HCT116 (cell line): ENCODE measurements around the gene PXN. TPM values are rescaled to one million over a fixed set of nuclear protein-coding genes. Genes with fewer than 3 reads are reported as not detected.

Experiments
- ATAC-seq: fragments of 200-7000 bp; cut with Tn5 transposase; 2 replicates; pipeline ENCODE4 v1.9.1; 2020; ENCODE audit warnings: mild to moderate bottlenecking, moderate library complexity
- BruUV-seq: library from RNA; stranded (reverse); fragments of 400-500 nt; replicated peaks from 2 replicates; lab custom pipeline; 2021; lab: Mats Ljungman, UMichigan
- CTCF ChIA-PET: fragments of 300-600 bp; sonication (Branson Sonifier 250); formaldehyde crosslinking; loops from one replicate; lab custom pipeline; 2021; ENCODE audit warnings: antibody characterized with exemption; lab: Charles Lee
- POLR2A ChIA-PET: fragments of 300-600, 350-600 bp; sonication (Branson Sonifier 250); formaldehyde crosslinking; loops from one replicate; lab custom pipeline; 2021; ENCODE audit warnings: antibody characterized with exemption; lab: Charles Lee
- RAD21 ChIA-PET, 2 experiments: fragments of 300-600 bp; sonication (Branson Sonifier 250); formaldehyde crosslinking; loops; one replicate each; lab custom pipeline; 2023; ENCODE audit warnings: low total read pairs in 2 of 2; ENCODE audit not compliant: uncharacterized antibody in 2 of 2, unreplicated experiment in 2 of 2, low non-redundant PET in 1 of 2; lab: Charles Lee
- DNase-seq: peaks from one replicate; pipeline ENCODE4 v3.0.0-alpha.2; 2010; ENCODE audit warnings: low read depth, low spot score
- H2AFZ ChIP-seq: fragments of 200-600 bp; shearing (Covaris generic), sonication (generic); 2 replicates; pipeline ENCODE4 v1.6.1; 2017; ENCODE audit warnings: low read depth, mixed run types, mixed read lengths, antibody characterized with exemption, low read length; ENCODE audit not compliant: poor library complexity, severe bottlenecking
- H3K27ac ChIP-seq: 2 replicates; pipeline ENCODE4 v1.5.1; 2012; ENCODE audit warnings: low read depth, low read length
- H3K27me3 ChIP-seq: fragments of 200-600 bp; sonication (generic); 2 replicates; pipeline ENCODE4 v1.6.1; 2016; ENCODE audit warnings: mixed run types, low read length, mixed read lengths; ENCODE audit not compliant: insufficient read depth
- H3K36me3 ChIP-seq, 2 experiments: fragments of 200-500 bp in 1 of 2; fragments of 200-600 bp in 1 of 2; sonication (Bioruptor generic) in 1 of 2; sonication (generic) in 1 of 2; 2 replicates each; pipeline versions ENCODE4 v1.5.1 to v1.6.1; 2014 to 2016; ENCODE audit warnings: low read length in 2 of 2, inconsistent platforms in 1 of 2, mixed read lengths in 1 of 2, mixed run types in 1 of 2; ENCODE audit not compliant: insufficient read depth in 2 of 2, control insufficient read depth in 1 of 2
- H3K4me1 ChIP-seq, 2 experiments: fragments of 200-600 bp in 1 of 2; sonication (generic) in 1 of 2; 2 replicates each; pipeline versions ENCODE4 v1.5.1 to v1.6.1; 2012 to 2017; ENCODE audit warnings: low read length in 2 of 2, inconsistent platforms in 1 of 2, mild to moderate bottlenecking in 1 of 2, mixed read lengths in 1 of 2, mixed run types in 1 of 2, moderate library complexity in 1 of 2; ENCODE audit not compliant: insufficient read depth in 2 of 2, control insufficient read depth in 1 of 2
- H3K4me2 ChIP-seq: fragments of 200-600 bp; sonication (generic); 2 replicates; pipeline ENCODE4 v1.6.1; 2017; ENCODE audit warnings: mixed run types, low read length, mixed read lengths
- H3K4me3 ChIP-seq, 2 experiments: fragments of 200-600 bp in 1 of 2; sonication (generic) in 1 of 2; replicated peaks in 1 of 2; 2 replicates each; pipeline ENCODE4 v1.5.1; 2011 to 2016; ENCODE audit warnings: low read length in 2 of 2, control low read depth in 1 of 2, low read depth in 1 of 2, mild to moderate bottlenecking in 1 of 2, mixed read lengths in 1 of 2, mixed run types in 1 of 2
- H3K79me2 ChIP-seq: fragments of 200-600 bp; sonication (generic); 2 replicates; pipeline ENCODE4 v1.6.1; 2017; ENCODE audit warnings: mild to moderate bottlenecking, mixed run types, low read length, moderate library complexity, mixed read lengths; ENCODE audit not compliant: insufficient read depth
- H3K9ac ChIP-seq: fragments of 200-600 bp; sonication (generic); 2 replicates; pipeline ENCODE4 v1.6.1; 2016; ENCODE audit warnings: low read length, mixed read lengths
- H3K9me2 ChIP-seq: fragments of 200-600 bp; sonication (generic), shearing (Covaris generic); 2 replicates; pipeline ENCODE4 v1.6.1; 2017; ENCODE audit warnings: mixed run types, mild to moderate bottlenecking, moderate library complexity; ENCODE audit not compliant: insufficient read depth
- H3K9me3 ChIP-seq, 2 experiments: fragments of 200-500 bp in 1 of 2; fragments of 200-600 bp in 1 of 2; sonication (Bioruptor generic) in 1 of 2; sonication (generic) in 1 of 2; 2 replicates each; pipeline ENCODE4 v1.6.1; 2014 to 2017; ENCODE audit warnings: low read length in 2 of 2, mixed read lengths in 2 of 2, inconsistent platforms in 1 of 2, low read depth in 1 of 2, mild to moderate bottlenecking in 1 of 2, mixed run types in 1 of 2, moderate library complexity in 1 of 2; ENCODE audit not compliant: control insufficient read depth in 1 of 2, insufficient read depth in 1 of 2
- H4K20me1 ChIP-seq: fragments of 200-600 bp; sonication (generic), shearing (Covaris generic); 2 replicates; pipeline ENCODE4 v1.6.1; 2017; ENCODE audit warnings: mixed run types, mild to moderate bottlenecking, moderate library complexity; ENCODE audit not compliant: insufficient read depth
- CBX3 ChIP-seq: IDR thresholded peaks from 2 replicates; pipeline ENCODE4 v1.6.1; 2012; ENCODE audit warnings: low read depth
- CEBPB ChIP-seq: IDR thresholded peaks from 2 replicates; pipeline ENCODE4 v1.6.1; 2012; ENCODE audit warnings: low read depth
- ELF1 ChIP-seq: IDR thresholded peaks from 2 replicates; pipeline ENCODE4 v1.6.1; 2012; ENCODE audit warnings: low read depth, borderline replicate concordance
- EZH2 ChIP-seq: fragments of 200-600 bp; sonication (generic); IDR thresholded peaks from 2 replicates; pipeline ENCODE4 v1.6.1; 2017; ENCODE audit warnings: antibody characterized with exemption, mixed run types
- JUND ChIP-seq: IDR thresholded peaks from 2 replicates; pipeline ENCODE4 v1.6.1; 2012
- POLR2A ChIP-seq: IDR thresholded peaks from 2 replicates; pipeline ENCODE4 v1.7.0; 2011; ENCODE audit warnings: borderline replicate concordance; ENCODE audit not compliant: insufficient read depth, insufficient read length; ENCODE audit errors: extremely low read depth
- RAD21 ChIP-seq: IDR thresholded peaks from 2 replicates; pipeline ENCODE4 v1.6.1; 2012; ENCODE audit warnings: low read depth, mild to moderate bottlenecking
- SIN3A ChIP-seq: IDR thresholded peaks from 2 replicates; pipeline ENCODE4 v1.6.1; 2012; ENCODE audit warnings: low read depth
- TCF7L2 ChIP-seq: IDR thresholded peaks from 2 replicates; pipeline ENCODE4 v1.7.0; 2011; ENCODE audit warnings: borderline replicate concordance, inconsistent platforms; ENCODE audit not compliant: insufficient read depth, insufficient read length; ENCODE audit errors: extremely low read depth
- intact Hi-C: fragments of 100-400 bp; cut with micrococcal nuclease; formaldehyde crosslinking; loops from 2 replicates; pipeline ENCODE4 v1.10.0; 2022
- total RNA-seq: library from RNA; stranded (reverse); gene quantifications from one replicate; pipeline ENCODE4 v1.2.1, GENCODE V29; 2021; ENCODE audit not compliant: unreplicated experiment

PXN gene
- total RNA-seq, 1 experiment from 2014 or later, result 211 TPM

- TF ChIP-seq TCF7L2 (no peak), ELF1 (no peak), SIN3A (no peak)
Observed at GRCh38 chr12:120241561-120242274, 23.8 kb downstream of the PXN start (continued).

DNA sequence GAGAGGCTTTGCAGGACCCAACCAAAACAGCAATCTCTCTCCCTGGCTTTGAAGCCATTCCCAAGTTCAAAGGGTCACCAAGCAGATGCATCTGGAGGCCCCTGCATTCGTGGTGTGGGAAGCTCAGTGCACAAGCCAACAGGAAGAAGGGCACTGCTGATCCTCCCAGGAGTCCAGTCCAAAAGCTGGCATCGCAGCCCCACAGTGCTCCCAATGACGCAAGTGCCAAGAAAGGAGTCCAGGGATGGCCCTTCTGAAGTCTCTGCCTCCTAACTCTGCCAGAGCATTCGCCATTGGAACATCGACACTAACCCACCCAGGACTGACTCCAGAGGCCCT lies 25.1 kb downstream of the PXN start:
- TF ChIP-seq CEBPB (no peak), POLR2A (no peak), RAD21 (no peak), EZH2 (no peak), ELF1 (no peak), CBX3 (no peak), JUND (no peak)
- TF ChIP-seq, all 23 proteins: peak for 0
- no peaks in the 10 kb centered on the region for H3K9me2 ChIP-seq
- RAD21 ChIA-PET, result no interaction called here
- peaks cover 48 to 86% of the 10 kb centered on the region in 2 experiments for H3K4me1 ChIP-seq
- H3K4me3 ChIP-seq, result no peak overlapping the region
- peaks cover 0 to 2% of the 10 kb centered on the region in 2 experiments; a peak in 2 of 4 replicates for H3K36me3 ChIP-seq
- no peak overlapping the region for H3K9ac ChIP-seq
- CTCF ChIA-PET, result interaction anchor here (1.1 to 3.5 kb wide), 3 partner anchors 8 to 25 kb away, joined by 3 to 13 read pairs (median 8); partner anchors contain the start of gene PXN
- no peaks in the 10 kb centered on the region; the same call in 1 of the 2 replicates for H4K20me1 ChIP-seq
- no peaks in the 10 kb centered on the region for H3K27me3 ChIP-seq
- BruUV-seq, result no TSS peak
- no peaks in the 10 kb centered on the region for H3K9me3 ChIP-seq
- H3K4me2 ChIP-seq, result peak overlapping the region; percentile 38
- intact Hi-C loops, result no loop called here
- ATAC-seq (no peak), DNase-seq (no peak)
- H2AFZ ChIP-seq, result no peak overlapping the region
- POLR2A ChIA-PET, result interaction anchor here (1.5 to 6.9 kb wide), 4 partner anchors 10 to 51 kb away, joined by 3 to 46 read pairs (median 12); partner anchors contain the start of genes RNU4-2 and RPLP0
- no peak overlapping the region for H3K27ac ChIP-seq
- peaks cover 99% of the 10 kb centered on the region for H3K79me2 ChIP-seq
